Transverse colon (tissue), 4 donors: ENCODE data around the gene STX10. TPM values are rescaled to one million over a fixed set of nuclear protein-coding genes. Genes with fewer than 3 reads are reported as not detected.

Experiments used
- DNase-seq: peaks from one replicate; pipeline ENCODE4 v3.0.0-alpha.2; 2019
- H3K27ac ChIP-seq, 4 donors: fragments of 200-600 bp; sonication (generic); 2 replicates each; pipeline ENCODE4 v1.5.1; 2016 to 2018; ENCODE audit warnings: inconsistent platforms in 4 of 4
- H3K27me3 ChIP-seq: fragments of 200-600 bp; sonication (generic); 2 replicates; pipeline ENCODE4 v1.5.1; 2017; ENCODE audit warnings: inconsistent platforms
- H3K36me3 ChIP-seq, 4 donors: fragments of 200-600 bp; sonication (generic); 2 replicates each; pipeline ENCODE4 v1.5.1; 2017 to 2019; ENCODE audit warnings: inconsistent platforms in 4 of 4
- H3K4me1 ChIP-seq, 4 donors: fragments of 200-600 bp; sonication (generic); 2 replicates each; pipeline ENCODE4 v1.5.1; 2017 to 2020; ENCODE audit warnings: inconsistent platforms in 4 of 4
- H3K4me3 ChIP-seq, 4 donors: fragments of 200-600 bp; sonication (generic); 1 replicate in 1 of 4; 2 replicates in 3 of 4; pipeline versions ENCODE4 v1.5.1 to v1.6.1; 2017 to 2019; ENCODE audit warnings: inconsistent platforms in 4 of 4
- H3K9me3 ChIP-seq, 2 donors: fragments of 200-600 bp; sonication (generic); 2 replicates each; pipeline ENCODE4 v1.5.1; 2017 to 2019; ENCODE audit warnings: inconsistent platforms in 2 of 2
- EP300 ChIP-seq: sonication (generic); formaldehyde crosslinking; IDR thresholded peaks from one replicate; pipeline ENCODE4 v1.6.1; 2017; ENCODE audit warnings: antibody characterized with exemption, low read depth
- POLR2A ChIP-seq: fragments of 450-650 bp; IDR thresholded peaks from one replicate; pipeline ENCODE4 v1.6.1; 2016; ENCODE audit warnings: antibody characterized with exemption, mild to moderate bottlenecking, moderate library complexity
- POLR2AphosphoS5 ChIP-seq, 3 donors: sonication (generic); formaldehyde crosslinking; IDR thresholded peaks; one replicate each; pipeline ENCODE4 v1.6.1; 2016; ENCODE audit warnings: antibody characterized with exemption in 3 of 3
- WGBS, 2 donors: methylation state at CpG; one replicate each; pipeline ENCODE4 v1.1.5; 2018; ENCODE audit warnings: low coverage in 1 of 2; 5-methylcytosine and 5-hydroxymethylcytosine counted together
- in situ Hi-C, 4 donors: fragments of 200-750 bp; cut with MboI; loops; one replicate each; pipeline versions ENCODE4 v1.15.0 to v1.15.1; 2017; ENCODE audit warnings: low sequenced_read_pairs in 3 of 4, low pct_ligation_motif_present in 1 of 4, low pct_unique_long_range_greater_than_20kb in 1 of 4
- intact Hi-C: fragments of 100-400 bp; cut with DNase I; formaldehyde crosslinking; loops from one replicate; pipeline ENCODE4 v1.15.1; 2023; ENCODE audit warnings: low total_unique reads
- total RNA-seq, 4 donors: library from RNA; depleted of rRNA; stranded (reverse); fragments of >200 nt; gene quantifications; one replicate each; pipeline ENCODE4 v1.1.0, GENCODE V29; 2016
- TF ChIP-seq, protein P1 (sequence below), 5 experiments: fragments of 200-600 bp in 3 of 5; fragments of 450-650 bp in 2 of 5; sonication (generic) in 3 of 5; IDR thresholded peaks; 1 replicate in 2 of 5; 2 replicates in 3 of 5; pipeline ENCODE4 v1.5.1; 2016 to 2017; ENCODE audit warnings: antibody characterized with exemption in 5 of 5, inconsistent platforms in 3 of 5, mild to moderate bottlenecking in 2 of 5, moderate library complexity in 1 of 5

STX10 gene
- total RNA-seq, 4 donors from 2014 or later: 69.7 to 164 (median 84.2) TPM

DNA sequence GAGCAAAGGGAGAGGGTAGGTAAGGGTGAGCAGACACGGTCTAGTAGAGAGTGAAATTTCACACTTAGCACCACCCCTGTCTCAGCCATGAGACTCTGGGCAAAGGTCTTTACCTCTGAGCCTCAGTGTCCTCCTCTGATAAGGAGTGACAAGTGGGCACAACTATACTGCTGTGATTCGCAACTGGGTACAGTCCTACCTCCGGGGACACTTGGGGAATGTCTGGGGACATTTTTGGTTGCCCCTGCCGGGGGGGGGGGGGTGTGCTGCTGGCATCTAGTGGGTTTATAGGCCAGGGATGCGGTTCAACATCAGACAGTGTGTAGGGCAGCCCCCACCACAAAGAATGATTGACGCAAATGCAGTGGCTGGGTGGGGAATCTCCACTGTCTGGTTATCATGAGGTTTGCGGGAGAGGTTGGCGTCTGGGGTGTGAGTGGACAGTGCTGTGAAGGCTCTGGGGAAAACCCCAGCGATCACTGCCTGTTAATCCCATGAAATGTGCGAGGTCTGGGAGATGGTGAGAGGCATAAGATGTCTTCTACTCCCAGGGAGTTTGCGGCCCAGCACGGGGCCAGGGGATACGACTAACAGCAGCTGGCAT lies 27.8 kb downstream of the STX10 start:
- no peak for DNase-seq
- intact Hi-C loops: no loop called here
- no peak for TF ChIP-seq EP300
- no peak for TF ChIP-seq POLR2AphosphoS5 (IDR thresholded peaks at IDR 0.05)
- TF ChIP-seq, protein P1, sequence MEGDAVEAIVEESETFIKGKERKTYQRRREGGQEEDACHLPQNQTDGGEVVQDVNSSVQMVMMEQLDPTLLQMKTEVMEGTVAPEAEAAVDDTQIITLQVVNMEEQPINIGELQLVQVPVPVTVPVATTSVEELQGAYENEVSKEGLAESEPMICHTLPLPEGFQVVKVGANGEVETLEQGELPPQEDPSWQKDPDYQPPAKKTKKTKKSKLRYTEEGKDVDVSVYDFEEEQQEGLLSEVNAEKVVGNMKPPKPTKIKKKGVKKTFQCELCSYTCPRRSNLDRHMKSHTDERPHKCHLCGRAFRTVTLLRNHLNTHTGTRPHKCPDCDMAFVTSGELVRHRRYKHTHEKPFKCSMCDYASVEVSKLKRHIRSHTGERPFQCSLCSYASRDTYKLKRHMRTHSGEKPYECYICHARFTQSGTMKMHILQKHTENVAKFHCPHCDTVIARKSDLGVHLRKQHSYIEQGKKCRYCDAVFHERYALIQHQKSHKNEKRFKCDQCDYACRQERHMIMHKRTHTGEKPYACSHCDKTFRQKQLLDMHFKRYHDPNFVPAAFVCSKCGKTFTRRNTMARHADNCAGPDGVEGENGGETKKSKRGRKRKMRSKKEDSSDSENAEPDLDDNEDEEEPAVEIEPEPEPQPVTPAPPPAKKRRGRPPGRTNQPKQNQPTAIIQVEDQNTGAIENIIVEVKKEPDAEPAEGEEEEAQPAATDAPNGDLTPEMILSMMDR (IDR thresholded peaks at IDR 0.05): no peak
- TF ChIP-seq POLR2A: no peak
- H3K36me3 ChIP-seq: no peaks in the 10 kb centered on the region
- H3K4me1 ChIP-seq: peaks cover 6 to 24% (median 19%) of the 10 kb centered on the region in 4 donors
- WGBS, 2 donors: 73 to 79% methylated on average over 7 to 13 of the region's 13 CpGs
- in situ Hi-C loops: loop anchor here in 1 of 4 donors (25.0 kb wide), 1 partner anchor 140 kb away; no protein-coding TSS in a partner anchor
- H3K27ac ChIP-seq: no peak overlapping the region
- H3K27me3 ChIP-seq: no peaks in the 10 kb centered on the region
- no peaks in the 10 kb centered on the region for H3K9me3 ChIP-seq
- no peak overlapping the region for H3K4me3 ChIP-seq

DNA sequence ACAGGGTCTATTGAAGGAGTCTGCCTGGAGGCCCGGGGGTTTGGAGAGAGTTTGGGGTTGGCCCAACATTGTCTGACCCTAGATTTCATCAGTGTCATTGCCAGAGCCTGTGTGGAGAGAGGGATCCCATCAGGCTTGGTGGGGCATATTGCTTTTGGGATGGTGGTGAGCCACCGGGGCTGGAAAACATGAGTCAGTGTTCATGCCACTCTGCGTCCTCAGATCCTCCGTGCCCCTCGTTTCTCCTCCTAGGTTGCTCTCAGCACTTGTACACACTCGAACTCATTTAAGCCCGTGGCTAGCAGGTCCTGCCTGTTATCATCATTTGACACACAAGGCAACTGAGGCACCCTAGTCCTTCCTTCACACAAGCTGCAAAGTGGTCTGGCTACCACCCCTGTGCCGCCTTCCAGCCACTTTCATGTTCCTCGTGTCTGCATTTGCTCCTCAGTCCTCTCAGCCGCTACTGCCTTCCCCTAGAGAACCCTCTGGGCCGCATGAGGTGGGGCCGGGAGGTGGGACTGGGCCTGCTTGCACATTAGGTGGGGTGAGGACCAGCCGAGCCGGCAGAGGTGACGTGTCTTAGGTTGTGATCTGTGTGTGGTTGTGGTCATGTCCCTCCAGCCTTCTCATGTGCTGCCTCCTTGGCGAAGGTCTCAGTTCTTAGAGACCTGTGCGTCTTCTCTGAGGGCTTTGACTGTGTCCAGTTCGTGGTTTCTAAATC lies 28.5 kb downstream of the STX10 start:
- no peaks in the 10 kb centered on the region for H3K9me3 ChIP-seq
- H3K4me1 ChIP-seq: peaks cover 6 to 28% (median 24%) of the 10 kb centered on the region in 4 donors
- H3K4me3 ChIP-seq: no peak overlapping the region
- no peak for DNase-seq
- H3K27me3 ChIP-seq: no peaks in the 10 kb centered on the region
- no peak overlapping the region for H3K27ac ChIP-seq
- intact Hi-C loops (no loop called here), in situ Hi-C loops (loop anchor here in 1 of 4 donors (25.0 kb wide), 1 partner anchor 141 kb away; no protein-coding TSS in a partner anchor)
- no peaks in the 10 kb centered on the region for H3K36me3 ChIP-seq
- WGBS, 2 donors: 81% methylated on average over 18 of the region's 18 CpGs; no CpG with 5 or more reads in 1 of the 2 donors
- TF ChIP-seq POLR2AphosphoS5 (IDR thresholded peaks at IDR 0.05) (no peak), POLR2A (no peak), EP300 (no peak)
- TF ChIP-seq, protein P1 (IDR thresholded peaks at IDR 0.05): no peak

- intact Hi-C loops (no loop called here), in situ Hi-C loops (loop anchor here in 1 of 4 donors (25.0 kb wide), 1 partner anchor 141 kb away; no protein-coding TSS in a partner anchor)
- no peak overlapping the region for H3K27ac ChIP-seq
- H3K27me3 ChIP-seq: no peaks in the 10 kb centered on the region
- H3K4me1 ChIP-seq: peaks cover 7 to 33% (median 28%) of the 10 kb centered on the region in 4 donors
- WGBS, 2 donors: 72 to 100% methylated on average over 4 to 10 of the region's 10 CpGs
- TF ChIP-seq POLR2A: no peak
- TF ChIP-seq, protein P1 (IDR thresholded peaks at IDR 0.05): no peak
- no peak for TF ChIP-seq EP300
- no peak for TF ChIP-seq POLR2AphosphoS5 (IDR thresholded peaks at IDR 0.05)
- H3K9me3 ChIP-seq: no peaks in the 10 kb centered on the region
- H3K4me3 ChIP-seq: no peak overlapping the region
- H3K36me3 ChIP-seq: no peaks in the 10 kb centered on the region
- no peak for DNase-seq
These were observed 29.4 kb downstream of the STX10 start for GRCh38 chr19:13120817-13121216.

- WGBS, 2 donors: 79 to 80% methylated on average over 6 to 9 of the region's 9 CpGs
- no peak for DNase-seq
- in situ Hi-C loops (loop anchor here in 1 of 4 donors (25.0 kb wide), 1 partner anchor 142 kb away; no protein-coding TSS in a partner anchor), intact Hi-C loops (no loop called here)
- H3K27me3 ChIP-seq: no peaks in the 10 kb centered on the region
- H3K36me3 ChIP-seq: no peaks in the 10 kb centered on the region
- no peaks in the 10 kb centered on the region for H3K9me3 ChIP-seq
- H3K4me1 ChIP-seq: peaks cover 11 to 39% (median 34%) of the 10 kb centered on the region in 4 donors
- no peak overlapping the region for H3K27ac ChIP-seq
- no peak overlapping the region for H3K4me3 ChIP-seq
- no peak for TF ChIP-seq POLR2AphosphoS5 (IDR thresholded peaks at IDR 0.05)
- no peak for TF ChIP-seq EP300
- TF ChIP-seq POLR2A: no peak
- TF ChIP-seq, protein P1 (IDR thresholded peaks at IDR 0.05): no peak
These were observed 30.1 kb downstream of the STX10 start for GRCh38 chr19:13120031-13120430.
